HG03565 (cell line): ENCODE data around the gene BCL6.

Experiments used
- ATAC-seq: cut with Tn5 transposase; IDR thresholded peaks from one replicate; pipeline ENCODE4 v1.9.1; 2021; ENCODE audit warnings: mild to moderate bottlenecking, moderate library complexity; ENCODE audit not compliant: unreplicated experiment

Gene BCL6

GRCh38 chr3:187745201-187746058 is at the start of gene BCL6:
TSS of gene BCL6 (minus strand) at chr3:187745468. CDS start at chr3:187733693, 11,775 bp downstream.
- peak; percentile 55 for ATAC-seq

DNA sequence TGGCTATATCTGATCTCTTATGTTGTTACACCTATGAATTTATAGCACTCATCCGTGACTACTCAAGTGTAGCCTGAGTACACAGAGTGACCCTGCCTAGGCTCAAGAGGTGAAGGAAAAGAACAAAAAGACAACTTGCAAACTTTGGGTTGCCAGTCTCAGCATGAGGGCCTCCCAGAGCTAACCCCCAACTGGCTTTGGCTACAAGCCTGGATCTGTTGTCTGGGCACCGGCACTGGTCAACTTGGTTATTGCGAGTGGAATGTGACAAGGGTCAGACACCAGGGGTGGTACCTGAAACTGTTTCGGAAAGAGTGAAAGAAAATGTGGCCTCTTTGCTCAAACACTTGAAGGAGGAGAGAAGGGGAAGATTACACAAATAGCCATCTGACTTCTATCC is 49.5 kb upstream of the BCL6 start:
- no peak for ATAC-seq

DNA sequence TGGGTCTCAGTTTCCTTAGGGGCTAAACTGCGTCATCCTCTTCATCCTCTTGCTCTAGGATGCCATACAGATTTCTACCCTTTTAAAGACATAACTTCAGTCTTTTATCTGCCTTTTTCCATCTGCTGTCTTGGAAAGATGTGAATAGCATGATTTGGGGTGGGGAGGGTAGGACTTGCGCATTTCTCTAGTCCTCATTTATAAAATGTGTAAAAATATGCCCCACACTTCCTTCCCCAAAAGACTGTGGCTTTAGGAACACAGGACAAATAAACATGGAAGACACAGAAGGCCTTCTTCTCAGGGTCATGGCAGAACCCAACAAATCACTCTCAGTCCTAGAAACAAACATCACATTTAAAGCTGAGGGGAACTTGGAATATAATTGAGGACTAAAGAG is 48.4 kb upstream of the BCL6 start:
- no peak for ATAC-seq

DNA sequence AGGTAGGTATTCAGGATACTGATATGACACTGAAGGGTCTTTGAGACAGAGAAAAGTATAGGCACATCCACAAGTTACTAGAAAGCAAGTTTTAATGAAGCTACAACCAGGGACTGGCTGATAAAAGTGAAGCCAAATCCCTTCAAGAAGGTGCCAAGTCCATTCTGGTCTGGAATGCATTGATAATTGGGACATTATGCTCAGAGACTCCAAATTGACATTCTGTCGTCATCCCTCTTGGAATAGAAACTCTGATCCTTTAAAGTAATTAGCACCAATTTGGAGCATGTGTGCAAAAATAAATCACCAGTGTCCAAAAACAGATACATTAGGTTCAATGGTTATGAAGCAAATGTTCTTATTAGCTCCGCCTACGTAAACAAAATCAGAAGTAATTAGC is 47.3 kb upstream of the BCL6 start:
- no peak for ATAC-seq

- ATAC-seq = no peak
These were observed 44.6 kb upstream of the BCL6 start for GRCh38 chr3:187789872-187790271.

- no peak for ATAC-seq
These were observed 44.0 kb upstream of the BCL6 start for GRCh38 chr3:187788984-187789857.

GRCh38 chr3:187783098-187783497 is 37.8 kb upstream of the BCL6 start:
- no peak for ATAC-seq

- no peak for ATAC-seq
These were observed 36.7 kb upstream of the BCL6 start for GRCh38 chr3:187782006-187782405.

DNA sequence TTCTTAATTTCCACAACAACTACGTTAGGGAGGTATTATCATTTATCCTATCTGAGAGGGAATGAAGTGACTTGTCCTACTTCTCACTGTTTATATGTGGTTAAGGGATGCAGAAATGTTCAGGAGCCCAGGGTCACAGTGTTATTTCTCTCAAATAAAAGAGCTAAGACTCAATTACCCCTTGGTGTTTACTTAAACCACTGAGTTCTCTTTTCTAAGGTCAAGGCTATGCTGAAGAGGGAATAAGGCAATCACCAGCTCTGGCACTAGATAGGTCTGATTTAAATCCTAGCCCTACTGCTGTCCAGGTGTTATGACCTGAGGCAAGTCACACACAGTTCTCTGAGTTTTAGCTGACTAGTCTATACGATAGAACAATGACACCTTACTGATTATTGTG is 35.7 kb upstream of the BCL6 start:
- no peak for ATAC-seq

DNA sequence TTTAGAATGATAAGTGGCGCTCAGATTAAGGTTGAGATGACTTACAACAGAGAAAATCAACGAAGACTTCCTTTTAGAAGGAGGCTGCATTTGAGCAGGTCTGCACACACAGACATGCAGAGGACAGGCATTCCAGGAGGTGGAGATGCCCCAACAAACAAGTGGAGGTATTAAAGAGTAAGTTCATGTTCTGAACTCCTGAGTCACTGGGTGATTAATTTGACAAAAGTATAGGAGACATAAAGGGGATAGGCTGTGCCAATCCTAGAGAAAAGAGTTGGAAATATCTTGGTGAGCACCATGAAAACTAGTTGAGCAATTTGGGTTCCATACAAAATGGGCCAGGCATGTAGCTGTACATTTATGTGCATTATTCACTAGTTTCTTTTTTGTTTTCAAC is 33.5 kb upstream of the BCL6 start:
- ATAC-seq = no peak

- no peak for ATAC-seq
These were observed 32.2 kb upstream of the BCL6 start for GRCh38 chr3:187777331-187777941.

DNA sequence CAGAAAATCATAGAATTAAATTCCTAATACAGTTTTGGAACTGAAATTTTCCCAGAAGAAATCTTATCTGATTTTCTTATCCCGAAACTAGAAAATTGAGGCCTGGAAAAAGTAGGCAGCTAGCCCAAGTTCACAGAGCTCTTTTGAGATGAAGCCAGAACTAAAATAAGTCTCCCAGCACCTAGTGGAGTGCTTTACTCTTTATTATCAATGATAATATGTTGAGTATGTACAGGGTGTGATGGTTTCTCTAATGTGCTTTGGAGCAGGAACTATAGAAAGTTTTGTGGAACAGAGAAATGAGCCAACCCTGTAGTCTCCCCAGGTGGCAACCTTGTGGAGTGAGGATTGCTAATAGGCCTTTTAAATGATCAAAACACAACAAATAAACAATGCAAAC is 30.3 kb upstream of the BCL6 start:
- ATAC-seq = no peak

DNA sequence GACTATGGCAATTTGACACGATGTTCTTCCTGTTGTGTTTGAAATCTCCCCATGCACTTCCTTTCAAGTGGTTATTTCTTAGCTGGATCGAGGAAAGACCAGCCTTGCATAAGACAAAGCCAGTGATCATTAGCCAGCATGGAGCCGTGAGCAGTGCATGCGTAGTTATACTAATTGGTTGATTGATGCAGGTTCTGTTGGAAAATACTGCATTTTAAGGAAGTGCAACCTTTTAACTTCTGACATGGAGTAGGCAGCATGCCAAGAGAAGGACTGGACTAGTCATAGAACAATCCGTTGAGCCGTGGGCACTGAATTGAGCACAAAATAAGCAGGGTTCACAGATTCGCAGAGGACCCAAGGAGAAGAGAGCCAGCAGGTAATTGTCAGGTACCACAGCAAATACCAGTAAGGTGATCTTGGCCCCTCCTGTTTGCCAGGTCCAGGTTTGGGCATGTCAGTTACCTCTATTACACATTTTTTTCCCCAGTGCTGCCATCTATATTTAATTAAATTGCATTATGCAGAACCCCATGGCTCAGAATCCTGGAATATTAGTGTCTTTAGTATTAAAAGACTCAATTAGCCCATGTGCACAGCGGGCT is 29.0 kb upstream of the BCL6 start:
- no peak for ATAC-seq

- peak; percentile 63 for ATAC-seq
These were observed 28.2 kb upstream of the BCL6 start for GRCh38 chr3:187773233-187774184.

- ATAC-seq = peak; percentile 51
These were observed 25.0 kb upstream of the BCL6 start for GRCh38 chr3:187770224-187770623.

- ATAC-seq = no peak
These were observed 24.5 kb upstream of the BCL6 start for GRCh38 chr3:187769771-187770170.

DNA sequence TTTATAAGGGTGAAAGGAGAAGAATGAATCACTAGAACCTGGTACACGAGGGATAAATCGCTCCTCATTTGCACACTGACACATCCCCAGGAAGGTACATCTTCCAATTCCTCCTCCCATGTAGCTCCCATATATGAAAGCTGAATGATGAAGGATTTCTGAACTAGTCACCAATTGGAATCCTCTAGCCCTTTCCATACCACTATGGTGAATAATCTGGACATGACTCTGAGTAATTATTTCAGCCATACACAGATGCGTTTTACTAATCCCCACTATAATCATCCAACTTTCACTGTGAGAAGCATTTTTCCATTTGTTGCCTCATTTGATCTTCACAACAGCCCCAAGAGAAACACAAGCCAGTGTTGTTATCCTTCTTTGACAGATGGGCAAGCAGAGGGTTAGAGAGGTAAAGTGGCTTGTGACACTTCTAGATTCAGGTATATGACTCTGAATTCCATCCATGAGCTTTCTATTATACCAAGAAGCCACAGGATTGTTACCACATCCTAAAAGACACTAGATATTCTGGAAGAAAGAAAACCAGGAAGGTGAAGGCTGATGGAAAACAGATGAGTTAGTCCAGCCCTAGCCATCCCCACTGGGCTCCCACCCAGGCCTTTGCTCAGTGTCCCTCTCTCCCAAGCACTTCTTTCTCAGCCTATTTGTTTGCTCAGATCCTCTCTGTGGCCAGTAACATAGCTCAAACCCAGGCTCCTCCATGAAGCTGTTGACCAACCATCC is 22.2 kb upstream of the BCL6 start:
- no peak for ATAC-seq

DNA sequence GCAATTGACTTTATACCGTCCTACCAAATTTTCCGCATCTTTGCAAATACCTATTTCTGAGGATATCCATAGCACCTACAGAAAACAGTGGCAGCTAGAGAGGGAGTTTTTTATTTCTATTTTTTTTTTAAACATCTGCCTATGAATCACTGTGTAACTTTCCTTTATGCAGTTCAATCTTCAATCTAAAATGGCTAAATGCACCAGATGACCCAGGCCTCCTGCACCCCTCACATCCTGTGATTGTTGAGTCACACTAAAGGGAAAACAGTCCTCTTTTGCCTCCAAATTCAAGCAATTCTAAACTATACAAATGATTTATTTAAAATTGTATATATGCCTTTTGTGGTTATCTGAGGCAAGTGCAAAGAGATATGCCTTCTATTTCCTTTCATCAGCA is 20.1 kb upstream of the BCL6 start:
- no peak for ATAC-seq
